NCI-H187 (cell line): Measurements from ENCODE around the gene TMEM86B.
"Not testable (repeated sequence)": the region's sequence is repeated elsewhere in the genome, so short reads cannot be mapped to it uniquely, and the experiment has no call there.

Experiments
- DNase-seq, 2 experiments: peaks; one replicate each; lab custom pipeline; 2025; lab: John Stamatoyannopoulos, UW

Gene TMEM86B

DNA sequence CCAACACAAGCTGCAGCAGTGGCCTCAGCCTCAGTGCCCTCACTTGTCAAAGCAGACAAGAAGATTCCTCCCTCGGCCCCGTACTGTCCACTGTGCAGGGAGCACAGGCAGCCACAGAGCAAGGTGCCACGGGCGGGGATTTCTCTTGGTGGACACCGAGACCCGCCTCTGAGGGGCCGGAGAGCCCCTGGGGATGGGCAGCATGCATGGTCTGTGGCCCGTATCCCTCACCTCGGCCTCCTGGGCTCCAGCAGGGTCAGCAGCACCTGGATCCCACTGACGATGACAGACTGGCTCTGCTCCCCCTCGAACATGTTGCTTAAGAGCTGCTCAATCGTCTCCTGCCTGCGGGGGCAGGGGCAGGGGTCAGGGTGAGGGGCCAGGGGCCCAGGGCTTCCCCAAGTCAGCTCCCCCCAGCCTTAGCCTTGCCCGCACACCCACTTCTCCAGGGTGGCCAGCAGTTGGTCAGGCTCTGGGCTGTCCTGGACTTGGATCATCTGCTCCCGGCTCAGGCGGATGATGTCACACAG lies 13.4 kb upstream of the TMEM86B start:
- DNase-seq: no peak

DNA sequence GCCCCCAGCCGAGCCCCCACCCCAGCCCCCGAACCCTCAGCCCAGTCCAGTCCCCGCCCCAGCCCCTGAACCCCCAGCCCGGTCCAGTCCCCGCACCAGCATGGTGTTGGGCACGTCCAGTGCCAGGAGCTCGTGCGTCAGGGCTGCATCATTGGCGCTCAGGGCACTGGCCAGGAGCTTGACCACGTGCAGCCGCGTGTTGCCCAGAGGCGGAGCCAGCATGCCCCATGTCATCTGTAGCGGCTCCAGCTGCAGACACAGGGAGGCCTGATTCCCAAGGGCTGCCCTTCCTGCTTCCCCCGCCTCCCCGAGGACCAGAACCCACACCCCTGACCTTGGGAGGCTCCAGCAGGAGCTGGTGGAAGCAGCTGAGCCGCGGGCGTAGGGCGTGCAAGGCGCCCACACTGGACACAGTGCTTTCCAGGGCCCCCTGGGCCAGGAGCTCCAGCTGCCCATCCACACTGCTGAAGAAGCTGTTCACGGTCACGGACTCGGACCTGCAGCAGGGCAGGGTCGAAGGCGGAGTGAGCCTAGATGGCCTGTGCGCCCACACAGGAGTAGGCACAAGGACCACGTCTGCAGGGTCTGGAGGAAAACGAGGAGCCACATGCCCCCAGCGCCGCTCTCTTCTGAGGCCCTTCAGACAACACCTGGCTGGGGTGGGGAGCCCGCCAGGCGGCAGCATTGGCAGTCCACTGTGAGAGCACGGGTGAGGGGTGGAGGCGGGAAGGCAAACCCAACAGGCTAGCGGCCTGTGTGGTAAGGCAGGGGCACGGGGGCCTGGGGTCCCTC lies 12.8 kb upstream of the TMEM86B start:
- DNase-seq: no peak

DNA sequence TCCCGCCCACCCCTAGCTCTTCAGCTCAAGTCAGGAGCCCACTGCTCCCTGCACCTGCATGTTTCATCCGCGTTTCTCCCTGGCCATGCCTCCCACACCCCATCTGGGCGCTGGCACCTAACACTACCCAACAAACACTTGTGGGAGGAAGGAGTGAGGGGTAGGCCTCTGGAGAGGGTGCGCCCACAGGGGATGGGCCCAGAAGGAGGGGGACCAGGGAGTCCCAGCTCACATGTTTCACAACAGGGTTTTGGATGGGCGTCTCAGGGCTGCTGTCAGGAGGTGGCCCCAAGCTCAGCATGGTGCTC lies 12.1 kb upstream of the TMEM86B start:
- DNase-seq: no peak

DNA sequence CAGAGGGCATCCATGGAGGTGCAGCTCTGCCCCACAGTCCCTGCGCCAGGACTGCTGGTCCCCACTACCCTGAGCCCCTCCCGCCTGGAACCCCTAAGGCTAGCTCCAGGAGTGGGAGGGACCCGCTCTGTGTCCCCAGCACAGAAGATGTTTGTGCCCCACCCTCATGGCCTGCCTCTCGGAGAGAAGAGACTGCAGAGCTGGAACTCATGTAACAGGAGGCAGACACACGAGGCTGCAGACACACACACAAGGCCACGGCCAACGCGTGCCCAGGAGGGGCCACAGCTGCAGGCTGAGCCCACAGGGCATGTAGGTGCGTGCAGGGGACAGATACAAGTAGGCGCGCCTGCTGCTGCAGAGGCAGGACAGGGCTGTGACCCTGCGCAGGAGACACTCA lies 10.4 kb upstream of the TMEM86B start:
- no peak for DNase-seq

DNA sequence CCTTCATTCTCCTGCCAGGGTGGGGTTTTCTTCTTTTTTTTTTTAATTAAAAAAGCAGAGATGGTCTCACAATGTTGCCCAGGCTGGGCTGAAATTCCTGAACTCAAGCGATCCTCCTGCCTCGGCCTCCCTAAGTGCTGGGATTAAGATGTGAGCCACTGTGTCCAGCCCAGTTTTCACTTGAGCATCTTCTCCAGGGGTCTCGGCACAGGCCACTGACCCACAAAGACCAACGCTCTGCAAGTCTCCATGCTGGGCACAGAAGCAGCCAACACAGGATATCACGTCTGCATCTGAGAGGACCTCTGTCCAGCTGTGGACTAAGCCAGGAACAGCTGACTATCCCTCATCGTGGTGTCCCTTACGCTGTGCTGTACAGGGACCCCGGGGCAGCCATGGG lies 9.5 kb upstream of the TMEM86B start:
- DNase-seq: no peak

DNA sequence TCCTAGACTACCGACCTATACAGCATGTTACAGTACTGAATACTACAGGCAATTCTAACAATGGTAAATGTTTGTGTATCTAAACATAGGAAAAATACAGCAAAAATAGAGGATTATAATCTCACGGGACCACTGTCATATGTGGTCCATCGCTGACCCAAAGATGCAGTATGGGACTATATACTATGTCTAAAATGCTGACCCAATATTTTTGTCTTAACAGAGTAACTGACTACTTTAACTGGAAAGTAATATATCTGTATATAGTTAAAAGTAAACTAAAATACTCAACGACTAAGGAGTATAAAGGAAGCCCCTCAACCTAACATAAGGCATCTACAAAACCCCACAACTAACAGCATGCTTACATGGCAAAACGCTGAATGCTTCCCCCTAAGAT lies 4.4 kb upstream of the TMEM86B start:
- no peak for DNase-seq

DNA sequence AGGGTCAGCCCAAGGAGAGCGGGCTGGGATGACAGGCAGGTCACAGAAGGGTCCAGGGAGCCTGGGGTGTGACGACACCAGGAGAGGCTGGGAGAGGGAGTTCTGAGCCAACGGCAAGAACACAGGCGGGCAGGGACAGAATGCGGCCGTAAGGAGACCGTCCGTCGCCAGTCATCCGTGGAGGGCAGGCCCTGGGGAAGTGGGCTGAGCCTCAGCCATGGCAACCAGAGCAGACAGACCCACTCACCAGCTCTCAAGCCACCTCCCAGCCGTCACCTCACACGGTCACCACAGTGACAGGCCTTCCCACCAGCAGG lies 3.7 kb upstream of the TMEM86B start:
- DNase-seq: no peak

DNA sequence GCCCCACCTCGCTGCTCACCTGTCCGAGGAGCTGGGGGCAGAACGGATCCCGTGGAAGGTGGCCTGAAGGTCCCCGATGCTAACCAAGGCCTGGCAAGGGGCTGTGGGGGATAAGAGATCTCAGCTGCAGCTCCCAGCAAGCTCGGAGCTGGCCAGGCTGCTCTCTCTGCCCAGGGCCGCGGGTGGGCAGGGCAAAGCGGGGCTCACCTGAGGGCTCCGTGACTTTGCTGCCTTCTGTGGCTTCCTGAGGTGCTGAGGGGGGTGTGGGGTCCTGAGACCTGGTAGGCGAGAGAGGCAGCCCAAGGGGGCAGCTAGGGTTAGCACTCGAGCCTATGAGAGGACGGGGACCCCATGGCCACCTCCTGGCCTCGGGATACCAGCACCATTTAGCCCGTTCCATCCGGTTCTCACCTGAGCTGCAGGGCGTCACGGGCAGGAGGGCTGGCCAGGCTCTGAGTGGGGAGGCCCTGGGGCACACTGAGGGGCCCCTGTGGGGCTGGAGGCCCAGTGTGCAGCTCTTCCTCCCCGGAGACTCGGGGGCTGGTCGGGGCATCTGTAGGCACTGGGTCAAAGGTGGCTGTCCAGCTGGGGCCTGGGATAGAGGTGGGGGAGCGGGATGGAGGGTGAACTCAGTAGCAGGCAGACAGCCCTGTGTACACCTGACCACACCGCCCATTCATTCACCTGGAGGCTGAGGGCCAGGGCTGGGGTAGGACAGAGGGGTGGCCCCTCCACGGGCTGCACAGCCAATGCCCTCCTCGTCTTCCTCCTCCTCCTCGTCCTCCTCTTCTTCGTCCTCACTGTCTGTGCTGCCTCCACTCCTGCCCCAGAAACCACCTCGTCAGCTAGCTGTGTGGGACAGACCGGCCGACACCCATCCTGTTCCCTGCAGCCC lies 3.1 kb upstream of the TMEM86B start:
- DNase-seq: no peak

DNA sequence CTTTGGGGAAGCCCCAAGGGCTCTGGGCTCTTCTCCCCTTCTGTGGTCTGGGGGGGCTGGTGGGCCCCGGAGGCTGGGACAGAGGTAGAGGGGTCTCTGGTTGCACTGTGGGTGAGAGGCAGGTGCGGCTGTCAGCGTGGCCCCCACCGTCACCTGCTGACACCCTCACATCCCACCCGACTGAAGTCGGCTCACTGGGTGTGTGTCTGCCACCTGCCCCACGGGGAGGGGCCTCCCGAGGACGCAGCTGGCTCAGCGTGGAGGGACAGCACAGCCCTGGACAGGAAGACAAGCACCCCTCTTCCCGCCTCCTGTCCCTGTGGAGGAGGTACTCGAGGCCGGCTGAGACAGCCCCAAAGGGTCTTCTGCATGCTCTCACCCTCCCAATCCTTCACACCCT lies 2.2 kb upstream of the TMEM86B start:
- no peak for DNase-seq

DNA sequence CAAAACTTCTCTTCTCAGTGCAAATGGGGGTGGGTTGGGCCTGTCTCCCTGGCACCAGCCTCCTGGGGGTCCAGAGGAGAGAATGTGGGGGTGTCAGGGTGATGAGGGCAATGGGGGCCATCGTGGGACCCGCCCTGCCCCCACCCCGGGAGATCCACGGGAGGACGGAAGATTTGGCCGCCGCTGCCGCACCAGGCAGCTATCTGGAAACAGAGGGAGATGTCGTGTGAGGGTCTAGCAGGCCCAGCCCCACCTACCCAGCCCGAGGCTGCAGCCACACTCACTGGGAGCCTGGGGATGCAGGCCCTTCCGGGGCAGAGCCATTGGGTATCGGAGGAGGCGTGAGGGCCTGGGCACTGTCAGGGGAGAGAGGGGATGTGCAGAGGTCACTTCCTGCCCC lies 1.8 kb upstream of the TMEM86B start:
- DNase-seq: no peak

DNA sequence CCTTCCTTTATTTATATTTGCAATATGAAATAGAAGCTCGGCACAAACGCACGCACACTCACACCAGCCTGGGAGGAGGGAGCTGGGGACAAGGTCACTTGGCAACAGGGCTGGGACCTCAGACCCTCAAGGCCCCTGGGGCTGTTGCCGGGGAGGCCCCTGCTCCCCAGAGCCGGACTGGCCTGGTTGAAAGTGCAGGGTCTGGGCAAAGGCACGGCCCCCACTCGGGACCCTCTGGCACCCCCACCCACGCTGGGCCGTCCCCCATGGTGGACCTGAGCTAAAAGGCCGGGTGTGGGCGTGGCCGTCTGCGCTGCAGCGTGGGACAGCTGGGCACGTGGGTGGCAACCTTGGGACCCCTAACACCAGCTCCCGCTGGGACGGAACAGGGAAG lies 1.2 kb upstream of the TMEM86B start:
- DNase-seq: no peak

DNA sequence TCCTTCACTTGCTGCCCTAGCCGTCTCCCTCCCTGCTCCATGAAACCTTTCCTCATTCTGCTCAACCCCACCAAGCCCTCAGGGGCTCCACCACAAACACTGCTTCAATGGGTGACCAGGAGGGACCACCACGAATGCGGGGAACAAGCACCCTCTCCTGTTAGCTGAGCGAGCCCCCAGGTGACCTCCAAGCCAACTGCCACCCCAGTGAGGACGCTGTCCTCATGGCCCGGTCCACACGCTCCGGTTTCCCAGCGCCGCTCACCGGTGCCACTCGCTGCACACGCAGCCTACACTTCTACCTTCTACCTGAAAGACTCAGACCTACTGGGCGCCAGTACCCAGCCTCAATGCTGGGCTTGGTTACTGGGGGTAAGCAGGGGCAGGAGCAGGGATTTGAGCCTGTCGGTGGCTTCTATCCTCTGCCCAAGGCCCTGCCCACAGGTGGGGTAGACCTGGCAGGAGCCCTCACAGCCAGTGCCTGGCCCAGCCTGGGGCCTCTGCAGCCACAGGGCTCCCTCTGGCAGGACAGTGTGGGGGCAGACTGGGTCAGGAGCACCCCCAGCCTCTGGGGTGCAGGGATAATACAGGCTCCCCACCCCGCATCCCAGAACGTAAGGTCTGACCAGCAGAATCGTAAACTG lies 704 bp upstream of the TMEM86B start:
- no peak for DNase-seq

DNA sequence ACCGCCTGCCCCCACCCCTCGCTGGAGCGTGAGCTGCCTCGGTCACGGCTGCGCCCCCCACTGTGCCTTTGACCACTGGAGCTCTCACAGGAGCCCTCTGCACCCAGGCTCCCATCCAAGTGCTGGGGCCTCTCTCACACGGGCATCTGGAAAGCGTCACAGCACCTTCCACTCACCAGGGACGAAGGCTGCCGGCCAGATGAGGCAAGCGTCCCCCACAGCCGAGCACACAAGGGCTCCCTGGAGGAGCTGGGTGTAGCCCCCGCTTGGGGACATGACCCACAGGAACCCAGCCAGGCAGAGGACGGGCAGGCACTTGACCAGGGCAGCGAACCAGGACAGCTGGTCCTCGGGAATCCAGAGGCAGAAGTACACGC lies 560 bp downstream of the TMEM86B start:
- DNase-seq: no peak

DNA sequence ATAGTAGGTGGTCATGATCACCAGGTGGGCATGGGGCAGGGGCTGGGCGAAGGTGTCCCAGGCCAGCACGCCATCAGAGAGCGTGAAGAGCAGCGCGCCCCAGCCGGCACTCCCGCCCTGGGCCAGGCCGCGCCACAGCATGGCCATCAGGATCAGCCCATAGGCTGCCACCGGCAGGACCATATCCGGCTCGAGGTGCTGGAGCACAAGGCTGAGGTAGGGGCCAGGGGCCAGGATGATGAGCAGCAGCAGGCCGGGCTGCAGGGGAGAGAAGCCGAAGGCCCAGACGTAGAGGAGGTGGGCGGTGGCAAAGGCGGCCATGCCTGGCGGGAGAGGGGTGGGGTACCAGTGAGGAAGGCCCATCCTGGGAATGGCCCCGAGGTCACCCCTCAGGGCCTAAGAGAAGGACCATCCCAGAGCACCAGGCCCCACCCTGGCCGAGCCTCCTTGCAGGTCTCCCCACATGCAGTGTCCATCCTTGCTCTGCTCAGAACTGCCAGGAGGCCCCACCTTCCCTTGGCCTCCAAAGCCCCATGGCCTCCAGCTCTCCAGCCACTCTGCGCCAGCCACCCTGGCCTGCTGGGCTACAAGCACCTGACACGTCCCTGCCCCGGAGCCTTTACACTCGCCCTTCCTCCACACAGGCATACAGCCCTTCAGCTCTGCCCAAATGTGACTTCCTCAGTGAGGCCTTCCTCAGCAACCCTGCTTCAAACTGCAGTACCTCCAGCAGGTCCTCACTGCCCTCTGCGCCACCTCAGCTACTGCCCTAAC lies 1.1 kb downstream of the TMEM86B start:
- DNase-seq: no peak

DNA sequence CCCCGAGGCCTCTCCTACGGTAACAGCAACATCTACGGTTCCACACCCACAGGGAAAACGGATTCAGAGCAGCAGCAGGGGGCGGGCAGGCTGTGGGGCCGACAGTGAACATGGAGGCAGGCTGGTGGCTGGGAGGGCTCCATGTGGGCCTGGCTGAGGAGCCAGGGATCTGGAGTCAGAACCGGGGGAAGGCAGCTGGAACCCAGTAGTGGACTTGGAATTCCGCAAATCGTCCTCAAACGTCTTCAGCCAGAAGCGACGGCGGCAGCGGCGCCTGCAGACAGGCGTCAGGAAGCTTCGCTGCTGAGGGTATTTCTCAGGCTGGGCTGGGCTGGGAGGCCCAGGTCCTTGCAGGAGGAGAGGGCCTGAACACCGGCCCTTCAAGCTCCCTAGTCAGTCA lies 1.8 kb downstream of the TMEM86B start:
- DNase-seq: no peak

DNA sequence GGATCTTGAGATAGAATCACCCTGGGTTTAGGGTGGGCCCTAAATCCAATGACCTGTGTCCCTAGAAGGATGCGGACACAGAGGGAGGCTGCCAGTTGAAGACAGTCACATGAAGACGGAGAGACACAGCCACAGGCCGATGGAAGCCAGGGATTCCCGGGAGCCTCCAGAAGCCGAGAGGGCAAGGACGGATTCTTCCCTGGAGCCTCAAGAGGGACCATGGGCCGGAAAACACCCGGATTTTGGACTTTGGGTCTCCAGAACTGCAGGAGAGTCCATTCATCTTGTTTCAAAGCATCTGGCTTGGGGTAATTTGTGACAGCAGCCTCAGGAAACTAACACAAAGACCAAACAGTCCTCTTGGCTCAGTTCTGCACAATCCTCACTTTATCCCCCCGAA lies 2.3 kb downstream of the TMEM86B start:
- DNase-seq: no peak

DNA sequence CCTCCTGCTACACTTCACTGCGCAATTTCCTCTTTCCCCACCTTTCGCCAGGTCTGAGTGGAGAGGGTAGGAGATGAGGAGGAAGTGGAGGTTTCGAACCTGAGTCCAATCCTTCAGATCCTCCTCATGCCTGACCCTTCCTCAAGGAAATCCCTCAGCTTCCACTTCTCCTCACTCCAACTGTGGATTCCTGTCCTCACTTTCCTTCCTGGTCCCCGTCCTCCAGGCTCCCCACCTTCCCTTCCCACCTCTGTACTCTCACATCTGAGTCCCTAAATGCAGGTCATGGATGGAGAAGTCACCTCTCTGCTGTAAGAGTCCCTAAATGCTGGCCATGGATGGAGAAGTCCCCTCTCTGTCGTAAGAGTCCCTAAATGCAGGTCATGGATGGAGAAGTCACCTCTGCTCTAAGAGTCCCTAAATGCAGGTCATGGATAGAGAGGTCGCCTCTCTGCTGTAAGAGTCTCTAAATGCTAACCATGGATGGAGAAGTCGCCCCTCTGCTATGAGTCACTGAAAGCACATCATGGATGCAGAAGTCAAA lies 3.1 kb downstream of the TMEM86B start:
- DNase-seq: no peak

DNA sequence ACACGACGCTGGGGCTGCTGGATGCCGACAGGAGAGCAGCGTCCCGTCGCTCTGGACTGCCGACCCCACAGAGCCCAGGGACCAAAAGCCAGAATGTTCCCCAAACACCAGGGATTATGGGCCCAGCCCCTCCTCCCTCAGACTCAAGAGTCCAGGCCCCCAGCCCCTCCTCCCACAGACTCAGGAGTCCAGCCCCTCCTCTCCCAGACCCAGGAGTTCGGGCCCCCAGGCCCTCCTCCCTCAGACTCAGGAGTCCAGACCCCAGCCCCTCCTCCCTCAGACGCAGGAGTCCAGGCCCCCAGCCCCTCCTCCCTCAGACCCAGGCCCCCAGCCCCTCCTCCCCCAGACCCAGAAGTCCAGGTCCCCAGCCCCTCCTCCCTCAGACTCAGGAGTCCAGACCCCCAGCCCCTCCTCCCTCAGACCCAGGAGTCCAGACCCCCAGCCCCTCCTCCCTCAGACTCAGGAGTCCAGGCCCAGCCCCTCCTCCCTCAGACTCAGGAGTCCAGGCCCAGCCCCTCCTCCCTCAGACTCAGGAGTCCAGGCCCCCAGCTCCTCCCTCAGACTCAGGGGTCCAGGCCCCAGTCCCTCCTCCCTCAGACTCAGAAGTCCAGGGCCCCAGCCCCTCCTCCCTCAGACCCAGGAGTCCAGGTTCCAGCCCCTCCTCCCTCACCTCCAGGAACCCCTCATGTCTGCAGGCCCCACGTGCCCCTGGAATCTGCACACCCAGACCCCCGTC lies 3.7 kb downstream of the TMEM86B start:
- not testable (repeated sequence) for DNase-seq

DNA sequence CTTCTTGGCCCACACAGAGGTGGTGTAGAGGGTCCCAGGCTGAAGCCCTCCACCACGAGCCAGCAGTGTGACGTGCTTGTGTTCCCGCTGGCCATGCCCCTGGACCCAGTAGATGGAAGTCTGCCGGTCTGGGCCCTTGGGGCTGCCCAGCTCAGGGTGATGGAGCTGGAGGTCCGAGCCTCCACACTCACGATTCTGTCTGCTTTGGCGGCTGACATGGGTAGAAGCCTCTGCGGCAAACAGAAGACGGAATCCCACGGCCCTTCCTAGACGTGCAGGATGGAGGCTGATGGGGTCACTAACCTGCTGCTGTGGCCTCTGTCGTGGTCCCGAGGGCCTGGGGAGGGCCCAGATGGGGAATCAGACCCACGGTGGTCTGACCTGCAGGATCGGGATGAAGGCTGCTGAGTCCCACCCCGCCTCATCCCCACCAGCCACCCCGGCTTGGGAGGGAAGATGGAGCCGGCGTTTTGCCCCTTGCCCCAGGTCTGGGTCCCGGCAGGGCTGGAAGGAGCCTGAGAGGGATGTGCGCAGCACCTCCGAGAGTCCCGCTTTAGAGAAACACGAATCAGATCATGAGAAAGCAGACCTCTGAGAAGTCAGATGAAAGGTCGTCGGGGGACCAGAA lies 4.4 kb downstream of the TMEM86B start:
- no peak for DNase-seq

DNA sequence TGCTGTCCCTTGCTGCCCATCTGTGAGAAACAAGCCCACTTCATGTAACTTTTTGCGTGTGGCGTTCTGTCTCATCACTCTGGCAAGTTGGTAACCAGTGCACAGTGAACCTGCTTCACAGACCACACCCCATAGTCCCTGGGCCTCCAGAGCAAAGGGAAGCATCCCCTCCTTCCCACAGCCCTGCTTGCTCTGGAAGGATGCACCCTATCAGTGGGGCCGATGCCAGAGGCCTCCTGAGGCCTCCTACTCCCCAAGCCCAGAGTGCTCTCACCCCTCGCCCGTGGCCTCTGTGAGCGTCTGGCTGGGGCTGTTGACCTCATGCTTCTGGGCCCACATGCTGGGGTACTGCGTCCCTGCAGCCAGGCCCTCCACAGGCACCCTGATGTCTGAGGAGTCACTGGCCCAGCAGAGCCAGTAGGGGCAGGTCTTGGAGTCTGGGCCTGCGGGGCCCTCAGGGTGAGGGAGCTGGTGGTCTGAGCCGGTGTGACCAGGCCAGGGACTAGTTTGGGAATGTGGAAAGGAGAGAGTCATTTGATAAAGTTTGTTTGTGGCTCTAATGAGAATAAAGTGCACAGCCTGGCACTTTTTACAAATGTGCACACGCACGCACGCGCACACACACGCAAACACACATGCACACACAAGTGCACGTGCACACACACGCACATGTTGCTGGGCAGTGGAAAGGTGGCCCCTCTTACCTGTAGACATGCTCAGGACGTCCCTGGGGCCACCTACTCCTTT lies 5.1 kb downstream of the TMEM86B start:
- DNase-seq: no peak
